ENCODE data around the gene ZDHHC11B.

The ZDHHC11B gene

DNA sequence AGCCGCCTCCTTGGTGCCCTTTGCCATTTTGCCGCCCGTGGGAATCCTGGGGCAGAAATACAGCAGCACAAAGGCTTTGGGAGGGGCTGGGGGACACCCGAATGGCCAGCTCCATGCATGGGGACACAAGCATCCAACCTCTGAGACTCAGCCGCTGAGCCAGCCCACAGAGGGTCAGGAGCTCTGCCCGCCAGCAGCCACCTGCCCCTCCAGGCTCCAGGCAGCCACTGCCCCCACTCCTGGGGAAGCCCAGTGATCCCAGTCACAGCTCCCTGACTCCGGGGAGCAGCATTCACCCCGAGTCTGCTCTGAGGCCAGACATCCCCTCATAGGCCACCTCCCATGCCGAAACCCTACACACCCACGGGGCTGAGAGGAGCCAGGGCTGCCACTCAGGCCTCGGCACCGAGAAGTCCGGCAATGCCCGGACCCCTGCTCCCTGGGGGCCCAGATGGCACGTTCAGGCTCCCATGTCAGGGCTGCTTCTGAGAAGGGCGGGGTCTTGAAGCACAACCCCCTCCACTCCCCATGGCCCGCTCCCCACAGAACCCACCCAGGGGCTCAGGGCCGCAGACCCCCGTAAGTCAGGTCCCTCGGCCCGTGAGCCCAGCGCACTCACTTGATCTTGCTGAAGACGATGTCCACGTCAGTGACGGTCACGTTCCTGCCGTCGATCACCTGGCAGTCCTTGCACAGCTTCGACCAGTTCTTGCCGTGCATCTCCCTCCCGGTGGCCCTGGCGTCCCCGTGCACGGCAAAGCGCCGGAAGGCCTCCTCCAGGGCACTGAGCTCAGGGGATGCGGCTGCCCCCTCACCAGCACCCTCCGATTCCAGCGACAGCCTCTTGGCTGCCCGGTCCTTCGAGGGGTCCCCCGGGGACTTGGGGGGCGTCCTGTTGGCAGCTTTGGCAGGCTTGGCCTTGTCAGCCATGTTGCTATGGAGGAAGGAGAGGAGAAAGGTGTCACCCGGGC is 107.1 kb downstream of the ZDHHC11B start:
- Histone ChIP-seq H3K4me1 (peaks cover 10% of the 10 kb centered on the region), H3K9me3 (no peaks in the 10 kb centered on the region), H3K4me3 (ENCODE audit: low read depth, low read length) (no peak overlapping the region), H3K27me3 (peaks cover 2% of the 10 kb centered on the region; the same call in 1 of the 2 replicates), H3K36me3 (no peaks in the 10 kb centered on the region)
- DNase-seq, result peak; percentile 10
- TF ChIP-seq, protein P1, sequence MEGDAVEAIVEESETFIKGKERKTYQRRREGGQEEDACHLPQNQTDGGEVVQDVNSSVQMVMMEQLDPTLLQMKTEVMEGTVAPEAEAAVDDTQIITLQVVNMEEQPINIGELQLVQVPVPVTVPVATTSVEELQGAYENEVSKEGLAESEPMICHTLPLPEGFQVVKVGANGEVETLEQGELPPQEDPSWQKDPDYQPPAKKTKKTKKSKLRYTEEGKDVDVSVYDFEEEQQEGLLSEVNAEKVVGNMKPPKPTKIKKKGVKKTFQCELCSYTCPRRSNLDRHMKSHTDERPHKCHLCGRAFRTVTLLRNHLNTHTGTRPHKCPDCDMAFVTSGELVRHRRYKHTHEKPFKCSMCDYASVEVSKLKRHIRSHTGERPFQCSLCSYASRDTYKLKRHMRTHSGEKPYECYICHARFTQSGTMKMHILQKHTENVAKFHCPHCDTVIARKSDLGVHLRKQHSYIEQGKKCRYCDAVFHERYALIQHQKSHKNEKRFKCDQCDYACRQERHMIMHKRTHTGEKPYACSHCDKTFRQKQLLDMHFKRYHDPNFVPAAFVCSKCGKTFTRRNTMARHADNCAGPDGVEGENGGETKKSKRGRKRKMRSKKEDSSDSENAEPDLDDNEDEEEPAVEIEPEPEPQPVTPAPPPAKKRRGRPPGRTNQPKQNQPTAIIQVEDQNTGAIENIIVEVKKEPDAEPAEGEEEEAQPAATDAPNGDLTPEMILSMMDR (IDR thresholded peaks at IDR 0.05; ENCODE audit: low read depth, low read length), result no peak

DNA sequence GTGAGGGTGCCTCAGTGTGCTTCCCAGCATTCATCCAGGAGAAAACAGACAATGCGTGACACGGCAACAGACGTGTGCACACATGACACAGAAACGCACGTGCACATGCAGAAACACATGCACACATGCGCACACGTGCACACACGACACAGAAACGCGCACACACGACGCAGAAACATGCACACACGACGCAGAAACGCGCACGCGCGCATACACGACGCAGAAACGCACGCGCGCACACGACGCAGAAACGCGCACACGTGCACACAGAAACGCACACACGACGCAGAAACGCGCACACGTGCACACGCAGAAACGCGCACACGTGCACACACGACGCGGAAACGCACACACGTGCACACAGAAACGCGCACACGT is 107.8 kb downstream of the ZDHHC11B start:
- no peaks in the 10 kb centered on the region for H3K9me3 ChIP-seq
- TF ChIP-seq, protein P1 (IDR thresholded peaks at IDR 0.05; ENCODE audit: low read depth, low read length), result no peak
- no peak for DNase-seq
- H3K27me3 ChIP-seq, result peaks cover 8% of the 10 kb centered on the region; the same call in 1 of the 2 replicates
- no peaks in the 10 kb centered on the region for H3K36me3 ChIP-seq
- H3K4me1 ChIP-seq, result peaks cover 17% of the 10 kb centered on the region
- H3K4me3 ChIP-seq (ENCODE audit: low read depth, low read length), result no peak overlapping the region

DNA sequence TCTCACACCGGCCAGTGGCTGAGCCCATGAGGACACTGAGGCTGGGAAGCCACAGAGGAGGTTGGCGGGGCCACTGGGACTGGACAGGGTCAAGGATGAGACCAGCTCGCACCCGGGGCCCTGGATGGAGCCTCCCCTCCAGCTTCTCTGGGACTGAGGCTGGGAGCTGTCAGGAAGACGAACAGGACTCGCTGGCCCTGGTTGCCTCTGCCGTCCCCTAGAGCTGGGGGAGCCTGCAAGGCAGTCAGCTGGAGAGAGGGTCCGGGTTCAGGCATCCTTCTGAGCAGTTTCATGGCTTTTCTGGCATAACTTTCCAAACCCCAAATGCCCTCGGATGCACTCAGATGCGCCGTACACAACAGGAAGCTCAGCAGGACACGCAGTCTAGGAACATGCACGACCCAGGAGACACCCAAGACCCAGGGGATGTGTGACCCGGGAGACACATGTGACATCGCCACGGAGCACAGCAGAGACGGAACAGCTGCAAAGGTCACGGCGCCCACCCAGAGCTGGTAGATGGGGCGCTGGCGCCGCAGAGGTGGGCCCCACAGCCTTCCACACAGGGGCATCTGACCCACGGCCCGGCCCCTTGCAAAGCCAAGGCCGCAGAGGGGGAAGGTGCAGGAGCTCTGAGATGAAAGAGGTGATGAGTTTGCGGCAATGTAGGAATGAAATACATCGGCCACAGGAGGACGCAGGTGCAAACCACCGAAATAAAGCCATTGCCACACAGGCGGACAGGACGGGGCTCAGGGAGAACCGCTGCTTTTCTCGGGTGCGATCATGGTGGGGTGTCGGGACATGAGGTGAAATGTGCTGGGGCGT is 108.4 kb downstream of the ZDHHC11B start:
- Histone ChIP-seq H3K9me3 (no peaks in the 10 kb centered on the region), H3K4me3 (ENCODE audit: low read depth, low read length) (no peak overlapping the region), H3K36me3 (no peaks in the 10 kb centered on the region), H3K27me3 (peaks cover 8% of the 10 kb centered on the region; the same call in 1 of the 2 replicates), H3K4me1 (peaks cover 18% of the 10 kb centered on the region)
- TF ChIP-seq, protein P1 (IDR thresholded peaks at IDR 0.05; ENCODE audit: low read depth, low read length), result no peak
- peak; percentile 10 for DNase-seq

DNA sequence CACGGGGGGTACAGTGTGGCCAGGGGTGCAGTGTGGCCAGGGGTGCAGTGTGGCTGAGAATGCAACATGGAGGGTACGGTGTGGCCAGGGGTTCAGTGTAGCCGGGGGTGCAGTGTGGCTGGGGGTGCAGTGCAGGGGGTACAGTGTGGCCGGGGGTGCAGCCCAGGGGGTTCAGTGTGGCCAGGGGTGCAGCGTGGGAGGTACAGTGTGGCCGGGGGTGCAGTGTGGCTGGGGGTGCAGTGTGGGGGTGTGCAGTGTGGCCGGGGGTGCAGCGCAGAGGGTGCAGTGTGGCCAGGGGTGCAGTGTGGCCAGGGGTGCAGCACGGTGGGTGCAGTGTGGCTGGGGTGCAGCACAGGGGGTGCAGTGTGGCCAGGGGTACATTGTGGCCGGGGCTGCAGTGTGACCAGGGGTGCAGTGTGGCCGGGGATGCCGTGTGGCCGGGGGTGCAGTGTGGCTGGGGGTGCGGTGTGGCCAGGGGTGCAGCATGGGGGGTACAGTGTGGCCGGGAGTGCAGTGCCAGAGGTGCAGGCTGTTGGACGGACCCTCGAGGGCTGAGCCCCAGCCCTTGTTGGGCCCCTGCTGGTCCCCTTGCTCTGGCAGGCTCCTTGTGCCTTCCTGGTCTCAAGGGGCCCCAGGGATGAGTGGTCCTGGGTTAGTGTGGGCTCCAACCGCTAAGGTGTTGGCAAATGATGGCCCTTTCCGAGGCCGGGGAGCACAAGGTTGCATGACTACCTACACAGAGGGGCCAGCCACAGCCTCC is 109.2 kb downstream of the ZDHHC11B start:
- no peak overlapping the region for H3K4me3 ChIP-seq (ENCODE audit: low read depth, low read length)
- no peaks in the 10 kb centered on the region for H3K9me3 ChIP-seq
- TF ChIP-seq, protein P1 (IDR thresholded peaks at IDR 0.05; ENCODE audit: low read depth, low read length), result no peak
- peaks cover 21% of the 10 kb centered on the region for H3K4me1 ChIP-seq
- H3K36me3 ChIP-seq, result no peaks in the 10 kb centered on the region
- H3K27me3 ChIP-seq, result peaks cover 8% of the 10 kb centered on the region; the same call in 1 of the 2 replicates
- peak; percentile 9 for DNase-seq

DNA sequence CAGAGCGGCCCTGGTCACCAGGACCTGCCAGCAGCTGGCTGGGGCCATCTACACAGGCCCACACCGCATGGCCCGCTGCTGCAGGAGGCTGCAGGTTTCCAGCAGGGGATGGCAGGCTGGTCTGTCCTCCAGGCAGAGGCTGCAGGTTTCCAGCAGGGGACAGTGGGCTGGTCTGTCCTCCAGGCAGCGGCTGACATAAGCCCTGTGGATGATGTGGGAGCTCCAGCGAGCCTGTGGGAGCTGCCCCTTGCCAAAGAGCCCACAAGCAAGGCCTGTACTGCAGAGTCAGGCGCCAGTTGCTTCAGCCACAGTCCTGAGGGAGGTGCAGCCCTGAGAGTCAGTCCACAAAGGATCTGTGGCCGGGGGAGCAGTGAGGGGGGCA is 109.9 kb downstream of the ZDHHC11B start:
- TF ChIP-seq, protein P1 (IDR thresholded peaks at IDR 0.05; ENCODE audit: low read depth, low read length), result no peak
- H3K9me3 ChIP-seq, result no peaks in the 10 kb centered on the region
- H3K36me3 ChIP-seq, result no peaks in the 10 kb centered on the region
- H3K27me3 ChIP-seq, result peaks cover 8% of the 10 kb centered on the region; the same call in 1 of the 2 replicates
- H3K4me3 ChIP-seq (ENCODE audit: low read depth, low read length), result no peak overlapping the region
- H3K4me1 ChIP-seq, result peaks cover 21% of the 10 kb centered on the region
- DNase-seq, result peak; percentile 44
